A549 (cell line): ENCODE results near the gene TCF7L1.

Experiments used
- BHLHE40 ChIP-seq: IDR thresholded peaks from 2 replicates; pipeline ENCODE4 v1.6.1; 2012; ENCODE audit warnings: low read depth, low read length, inconsistent platforms
- EP300 ChIP-seq, 2 experiments: fragments of >200 bp; sonication (Bioruptor Twin); formaldehyde crosslinking; IDR thresholded peaks; 2 replicates in 1 of 2; 3 replicates in 1 of 2; pipeline ENCODE4 v1.6.1; 2016 to 2017
- POLR2A ChIP-seq: IDR thresholded peaks from 2 replicates; pipeline ENCODE4 v1.6.1; 2012; ENCODE audit warnings: mild to moderate bottlenecking, low read length
- SREBF2 ChIP-seq: fragments of 450-650 bp; IDR thresholded peaks from 2 replicates; pipeline ENCODE4 v1.6.1; 2014; ENCODE audit warnings: mild to moderate bottlenecking, moderate library complexity
- TF ChIP-seq, protein P1 (sequence below): fragments of >200 bp; sonication (Bioruptor Twin); formaldehyde crosslinking; IDR thresholded peaks from 3 replicates; pipeline ENCODE4 v1.5.1; 2016
- TF ChIP-seq, protein P2 (sequence below): IDR thresholded peaks from 2 replicates; pipeline ENCODE4 v1.6.1; 2012

DNA sequence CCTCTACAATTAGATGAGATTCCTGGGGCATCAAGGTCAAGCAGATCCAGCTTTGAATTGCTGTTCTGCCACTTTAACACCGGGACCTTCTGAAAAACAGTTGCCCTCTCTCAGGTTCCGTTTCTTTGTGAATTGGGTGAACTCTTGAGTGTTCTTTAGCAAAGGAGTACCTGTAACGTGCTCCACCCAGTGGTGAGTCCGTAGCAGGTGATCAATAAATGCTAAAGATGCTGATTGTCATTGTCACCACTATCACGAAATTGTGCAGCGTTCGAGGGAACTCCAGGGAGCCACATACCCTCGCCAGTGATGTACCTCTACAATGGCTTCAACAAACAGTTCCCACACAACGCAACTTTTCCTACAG is 81.9 kb downstream of the TCF7L1 start:
- TF ChIP-seq, protein P1, sequence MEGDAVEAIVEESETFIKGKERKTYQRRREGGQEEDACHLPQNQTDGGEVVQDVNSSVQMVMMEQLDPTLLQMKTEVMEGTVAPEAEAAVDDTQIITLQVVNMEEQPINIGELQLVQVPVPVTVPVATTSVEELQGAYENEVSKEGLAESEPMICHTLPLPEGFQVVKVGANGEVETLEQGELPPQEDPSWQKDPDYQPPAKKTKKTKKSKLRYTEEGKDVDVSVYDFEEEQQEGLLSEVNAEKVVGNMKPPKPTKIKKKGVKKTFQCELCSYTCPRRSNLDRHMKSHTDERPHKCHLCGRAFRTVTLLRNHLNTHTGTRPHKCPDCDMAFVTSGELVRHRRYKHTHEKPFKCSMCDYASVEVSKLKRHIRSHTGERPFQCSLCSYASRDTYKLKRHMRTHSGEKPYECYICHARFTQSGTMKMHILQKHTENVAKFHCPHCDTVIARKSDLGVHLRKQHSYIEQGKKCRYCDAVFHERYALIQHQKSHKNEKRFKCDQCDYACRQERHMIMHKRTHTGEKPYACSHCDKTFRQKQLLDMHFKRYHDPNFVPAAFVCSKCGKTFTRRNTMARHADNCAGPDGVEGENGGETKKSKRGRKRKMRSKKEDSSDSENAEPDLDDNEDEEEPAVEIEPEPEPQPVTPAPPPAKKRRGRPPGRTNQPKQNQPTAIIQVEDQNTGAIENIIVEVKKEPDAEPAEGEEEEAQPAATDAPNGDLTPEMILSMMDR: no peak
- TF ChIP-seq BHLHE40 (no peak), POLR2A (no peak), SREBF2 (no peak), EP300 (IDR thresholded peaks at IDR 0.05) (no peak)
- TF ChIP-seq, protein P2, sequence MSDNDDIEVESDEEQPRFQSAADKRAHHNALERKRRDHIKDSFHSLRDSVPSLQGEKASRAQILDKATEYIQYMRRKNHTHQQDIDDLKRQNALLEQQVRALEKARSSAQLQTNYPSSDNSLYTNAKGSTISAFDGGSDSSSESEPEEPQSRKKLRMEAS: no peak
